ENCODE measurements around the gene ANGEL1. TPM values are rescaled to one million over a fixed set of nuclear protein-coding genes. Genes with fewer than 3 reads are reported as not detected.

Gene ANGEL1
- total and polyA plus RNA-seq, 9 of the 15 experiments (the other 6 are each of a cell fraction or from before 2014, with no cell fraction given), result 2.1 to 22.2 (median 7.3) TPM

DNA sequence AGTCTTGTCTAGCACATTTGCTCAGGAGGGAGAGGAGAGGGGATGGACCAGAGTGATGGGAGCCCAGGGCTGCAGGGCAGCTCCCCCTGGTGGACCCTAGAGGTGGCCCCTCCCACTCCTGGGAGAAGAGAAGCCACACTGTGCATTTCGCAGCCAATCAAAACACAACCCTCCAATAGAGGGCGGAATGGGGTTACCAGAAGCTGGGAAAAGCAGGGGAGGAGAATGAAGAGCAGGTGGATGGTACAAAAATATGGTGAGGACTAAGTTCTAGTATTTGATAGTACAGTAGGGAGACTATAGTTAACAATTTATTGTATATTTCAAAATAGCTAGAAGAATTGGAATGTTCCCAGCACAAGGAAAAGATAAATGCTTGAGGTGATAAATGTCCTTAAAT, 27.8 kb downstream of the ANGEL1 start (continued):
- TF ChIP-seq RBBP5 (IDR thresholded peaks at IDR 0.05; ENCODE audit: borderline replicate concordance, insufficient read depth, low read length, poor library complexity, severe bottlenecking) (no peak), MAZ (CRISPR knock-in tag; conservative IDR thresholded peaks at IDR 0.05 in 1 of 2, IDR thresholded peaks at IDR 0.05 in 1 of 2) (peak; percentile 69 to 92), ZSCAN32 (CRISPR knock-in tag; IDR thresholded peaks at IDR 0.05) (no peak), HIVEP1 (CRISPR knock-in tag; IDR thresholded peaks at IDR 0.05) (no peak), SMC3 (conservative IDR thresholded peaks at IDR 0.05; ENCODE audit: insufficient read depth, low read depth, low read length) (peak; percentile 83), SP1 (CRISPR knock-in tag; IDR thresholded peaks at IDR 0.05) (peak; percentile 91), EHMT2 (IDR thresholded peaks at IDR 0.05) (no peak), CXXC5 (CRISPR knock-in tag; IDR thresholded peaks at IDR 0.05) (no peak), NR2F6 (CRISPR knock-in tag; IDR thresholded peaks at IDR 0.05) (no peak)
- TF ChIP-seq, protein P1, sequence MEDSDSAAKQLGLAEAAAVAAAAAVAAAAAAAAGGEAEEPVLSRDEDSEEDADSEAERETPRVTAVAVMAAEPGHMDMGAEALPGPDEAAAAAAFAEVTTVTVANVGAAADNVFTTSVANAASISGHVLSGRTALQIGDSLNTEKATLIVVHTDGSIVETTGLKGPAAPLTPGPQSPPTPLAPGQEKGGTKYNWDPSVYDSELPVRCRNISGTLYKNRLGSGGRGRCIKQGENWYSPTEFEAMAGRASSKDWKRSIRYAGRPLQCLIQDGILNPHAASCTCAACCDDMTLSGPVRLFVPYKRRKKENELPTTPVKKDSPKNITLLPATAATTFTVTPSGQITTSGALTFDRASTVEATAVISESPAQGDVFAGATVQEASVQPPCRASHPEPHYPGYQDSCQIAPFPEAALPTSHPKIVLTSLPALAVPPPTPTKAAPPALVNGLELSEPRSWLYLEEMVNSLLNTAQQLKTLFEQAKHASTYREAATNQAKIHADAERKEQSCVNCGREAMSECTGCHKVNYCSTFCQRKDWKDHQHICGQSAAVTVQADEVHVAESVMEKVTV (CRISPR knock-in tag; IDR thresholded peaks at IDR 0.05), result peak; percentile 74
- TF ChIP-seq, protein P2, sequence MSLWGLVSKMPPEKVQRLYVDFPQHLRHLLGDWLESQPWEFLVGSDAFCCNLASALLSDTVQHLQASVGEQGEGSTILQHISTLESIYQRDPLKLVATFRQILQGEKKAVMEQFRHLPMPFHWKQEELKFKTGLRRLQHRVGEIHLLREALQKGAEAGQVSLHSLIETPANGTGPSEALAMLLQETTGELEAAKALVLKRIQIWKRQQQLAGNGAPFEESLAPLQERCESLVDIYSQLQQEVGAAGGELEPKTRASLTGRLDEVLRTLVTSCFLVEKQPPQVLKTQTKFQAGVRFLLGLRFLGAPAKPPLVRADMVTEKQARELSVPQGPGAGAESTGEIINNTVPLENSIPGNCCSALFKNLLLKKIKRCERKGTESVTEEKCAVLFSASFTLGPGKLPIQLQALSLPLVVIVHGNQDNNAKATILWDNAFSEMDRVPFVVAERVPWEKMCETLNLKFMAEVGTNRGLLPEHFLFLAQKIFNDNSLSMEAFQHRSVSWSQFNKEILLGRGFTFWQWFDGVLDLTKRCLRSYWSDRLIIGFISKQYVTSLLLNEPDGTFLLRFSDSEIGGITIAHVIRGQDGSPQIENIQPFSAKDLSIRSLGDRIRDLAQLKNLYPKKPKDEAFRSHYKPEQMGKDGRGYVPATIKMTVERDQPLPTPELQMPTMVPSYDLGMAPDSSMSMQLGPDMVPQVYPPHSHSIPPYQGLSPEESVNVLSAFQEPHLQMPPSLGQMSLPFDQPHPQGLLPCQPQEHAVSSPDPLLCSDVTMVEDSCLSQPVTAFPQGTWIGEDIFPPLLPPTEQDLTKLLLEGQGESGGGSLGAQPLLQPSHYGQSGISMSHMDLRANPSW (CRISPR knock-in tag; IDR thresholded peaks at IDR 0.05), result no peak
- TF ChIP-seq, protein P3, sequence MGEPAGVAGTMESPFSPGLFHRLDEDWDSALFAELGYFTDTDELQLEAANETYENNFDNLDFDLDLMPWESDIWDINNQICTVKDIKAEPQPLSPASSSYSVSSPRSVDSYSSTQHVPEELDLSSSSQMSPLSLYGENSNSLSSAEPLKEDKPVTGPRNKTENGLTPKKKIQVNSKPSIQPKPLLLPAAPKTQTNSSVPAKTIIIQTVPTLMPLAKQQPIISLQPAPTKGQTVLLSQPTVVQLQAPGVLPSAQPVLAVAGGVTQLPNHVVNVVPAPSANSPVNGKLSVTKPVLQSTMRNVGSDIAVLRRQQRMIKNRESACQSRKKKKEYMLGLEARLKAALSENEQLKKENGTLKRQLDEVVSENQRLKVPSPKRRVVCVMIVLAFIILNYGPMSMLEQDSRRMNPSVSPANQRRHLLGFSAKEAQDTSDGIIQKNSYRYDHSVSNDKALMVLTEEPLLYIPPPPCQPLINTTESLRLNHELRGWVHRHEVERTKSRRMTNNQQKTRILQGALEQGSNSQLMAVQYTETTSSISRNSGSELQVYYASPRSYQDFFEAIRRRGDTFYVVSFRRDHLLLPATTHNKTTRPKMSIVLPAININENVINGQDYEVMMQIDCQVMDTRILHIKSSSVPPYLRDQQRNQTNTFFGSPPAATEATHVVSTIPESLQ (CRISPR knock-in tag; IDR thresholded peaks at IDR 0.05), result no peak
- TF ChIP-seq, protein P4, sequence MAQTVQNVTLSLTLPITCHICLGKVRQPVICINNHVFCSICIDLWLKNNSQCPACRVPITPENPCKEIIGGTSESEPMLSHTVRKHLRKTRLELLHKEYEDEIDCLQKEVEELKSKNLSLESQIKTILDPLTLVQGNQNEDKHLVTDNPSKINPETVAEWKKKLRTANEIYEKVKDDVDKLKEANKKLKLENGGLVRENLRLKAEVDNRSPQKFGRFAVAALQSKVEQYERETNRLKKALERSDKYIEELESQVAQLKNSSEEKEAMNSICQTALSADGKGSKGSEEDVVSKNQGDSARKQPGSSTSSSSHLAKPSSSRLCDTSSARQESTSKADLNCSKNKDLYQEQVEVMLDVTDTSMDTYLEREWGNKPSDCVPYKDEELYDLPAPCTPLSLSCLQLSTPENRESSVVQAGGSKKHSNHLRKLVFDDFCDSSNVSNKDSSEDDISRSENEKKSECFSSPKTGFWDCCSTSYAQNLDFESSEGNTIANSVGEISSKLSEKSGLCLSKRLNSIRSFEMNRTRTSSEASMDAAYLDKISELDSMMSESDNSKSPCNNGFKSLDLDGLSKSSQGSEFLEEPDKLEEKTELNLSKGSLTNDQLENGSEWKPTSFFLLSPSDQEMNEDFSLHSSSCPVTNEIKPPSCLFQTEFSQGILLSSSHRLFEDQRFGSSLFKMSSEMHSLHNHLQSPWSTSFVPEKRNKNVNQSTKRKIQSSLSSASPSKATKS (CRISPR knock-in tag; IDR thresholded peaks at IDR 0.05), result no peak
- TF ChIP-seq, protein P5, sequence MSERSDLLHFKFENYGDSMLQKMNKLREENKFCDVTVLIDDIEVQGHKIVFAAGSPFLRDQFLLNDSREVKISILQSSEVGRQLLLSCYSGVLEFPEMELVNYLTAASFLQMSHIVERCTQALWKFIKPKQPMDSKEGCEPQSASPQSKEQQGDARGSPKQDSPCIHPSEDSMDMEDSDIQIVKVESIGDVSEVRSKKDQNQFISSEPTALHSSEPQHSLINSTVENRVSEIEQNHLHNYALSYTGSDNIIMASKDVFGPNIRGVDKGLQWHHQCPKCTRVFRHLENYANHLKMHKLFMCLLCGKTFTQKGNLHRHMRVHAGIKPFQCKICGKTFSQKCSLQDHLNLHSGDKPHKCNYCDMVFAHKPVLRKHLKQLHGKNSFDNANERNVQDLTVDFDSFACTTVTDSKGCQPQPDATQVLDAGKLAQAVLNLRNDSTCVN (CRISPR knock-in tag; IDR thresholded peaks at IDR 0.05), result no peak

All from K562 (cell line).